Neutrophil (primary cell): ENCODE results near the gene KRTAP7-1.

Source experiments
- H3K27ac ChIP-seq: fragments of 200-600 bp; sonication (generic); 2 replicates; pipeline ENCODE4 v1.5.1; 2016; ENCODE audit warnings: mild to moderate bottlenecking, moderate library complexity
- H3K27me3 ChIP-seq: fragments of 200-600 bp; sonication (generic); 2 replicates; pipeline ENCODE4 v1.6.0; 2016; ENCODE audit warnings: mild to moderate bottlenecking
- H3K36me3 ChIP-seq: fragments of 200-600 bp; sonication (generic); 2 replicates; pipeline ENCODE4 v1.5.1; 2017
- H3K4me1 ChIP-seq, 2 experiments: fragments of 200-600 bp in 1 of 2; sonication (generic) in 1 of 2; 1 replicate in 1 of 2; 2 replicates in 1 of 2; pipeline versions ENCODE4 v1.5.1 to v1.6.1; 2013 to 2016; ENCODE audit warnings: low read depth in 1 of 2, low read length in 1 of 2, mild to moderate bottlenecking in 1 of 2, moderate library complexity in 1 of 2; ENCODE audit not compliant: control insufficient read depth in 1 of 2, insufficient read depth in 1 of 2
- H3K4me3 ChIP-seq, 2 experiments: fragments of 200-600 bp in 1 of 2; sonication (generic) in 1 of 2; 1 replicate in 1 of 2; 2 replicates in 1 of 2; pipeline ENCODE4 v1.5.1; 2013 to 2016; ENCODE audit warnings: low read depth in 1 of 2, low read length in 1 of 2, mild to moderate bottlenecking in 1 of 2, moderate library complexity in 1 of 2
- H3K9me3 ChIP-seq: fragments of 200-600 bp; sonication (generic); 2 replicates; pipeline ENCODE4 v1.5.1; 2016
- TF ChIP-seq, protein P1 (sequence below): fragments of 200-600 bp; sonication (generic); IDR thresholded peaks from 2 replicates; pipeline ENCODE4 v1.5.1; 2016; ENCODE audit warnings: antibody characterized with exemption

The KRTAP7-1 gene

GRCh38 chr21:30829659-30830058 lies at the start of gene KRTAP7-1:
KRTAP7-1 (minus strand) TSS chr21:30829759; CDS start chr21:30829698, 61 bp downstream.
- Histone ChIP-seq H3K27ac (no peak within 1 kb of the TSS), H3K36me3 (no peaks in the 10 kb centered on the region), H3K27me3 (no peaks in the 10 kb centered on the region), H3K9me3 (no peaks in the 10 kb centered on the region), H3K4me1 (no peaks in the 10 kb centered on the region), H3K4me3 (no peak within 1 kb of the TSS)
- TF ChIP-seq, protein P1, sequence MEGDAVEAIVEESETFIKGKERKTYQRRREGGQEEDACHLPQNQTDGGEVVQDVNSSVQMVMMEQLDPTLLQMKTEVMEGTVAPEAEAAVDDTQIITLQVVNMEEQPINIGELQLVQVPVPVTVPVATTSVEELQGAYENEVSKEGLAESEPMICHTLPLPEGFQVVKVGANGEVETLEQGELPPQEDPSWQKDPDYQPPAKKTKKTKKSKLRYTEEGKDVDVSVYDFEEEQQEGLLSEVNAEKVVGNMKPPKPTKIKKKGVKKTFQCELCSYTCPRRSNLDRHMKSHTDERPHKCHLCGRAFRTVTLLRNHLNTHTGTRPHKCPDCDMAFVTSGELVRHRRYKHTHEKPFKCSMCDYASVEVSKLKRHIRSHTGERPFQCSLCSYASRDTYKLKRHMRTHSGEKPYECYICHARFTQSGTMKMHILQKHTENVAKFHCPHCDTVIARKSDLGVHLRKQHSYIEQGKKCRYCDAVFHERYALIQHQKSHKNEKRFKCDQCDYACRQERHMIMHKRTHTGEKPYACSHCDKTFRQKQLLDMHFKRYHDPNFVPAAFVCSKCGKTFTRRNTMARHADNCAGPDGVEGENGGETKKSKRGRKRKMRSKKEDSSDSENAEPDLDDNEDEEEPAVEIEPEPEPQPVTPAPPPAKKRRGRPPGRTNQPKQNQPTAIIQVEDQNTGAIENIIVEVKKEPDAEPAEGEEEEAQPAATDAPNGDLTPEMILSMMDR = no peak

- Histone ChIP-seq H3K27ac (no peak overlapping the region), H3K9me3 (no peaks in the 10 kb centered on the region), H3K36me3 (no peaks in the 10 kb centered on the region), H3K4me3 (no peak overlapping the region), H3K27me3 (no peaks in the 10 kb centered on the region), H3K4me1 (no peaks in the 10 kb centered on the region)
- TF ChIP-seq, protein P1 = no peak
Observed at GRCh38 chr21:30874526-30874925, 45.0 kb upstream of the KRTAP7-1 start.

GRCh38 chr21:30847627-30848500 lies 18.3 kb upstream of the KRTAP7-1 start:
- Histone ChIP-seq H3K27ac (no peak overlapping the region), H3K9me3 (no peaks in the 10 kb centered on the region), H3K4me1 (no peaks in the 10 kb centered on the region), H3K36me3 (no peaks in the 10 kb centered on the region), H3K27me3 (no peaks in the 10 kb centered on the region), H3K4me3 (no peak overlapping the region)
- TF ChIP-seq, protein P1 = no peak

GRCh38 chr21:30842990-30843389 lies 13.4 kb upstream of the KRTAP7-1 start:
- TF ChIP-seq, protein P1 = no peak
- H3K36me3 ChIP-seq = no peaks in the 10 kb centered on the region
- no peaks in the 10 kb centered on the region for H3K27me3 ChIP-seq
- no peaks in the 10 kb centered on the region for H3K9me3 ChIP-seq
- no peaks in the 10 kb centered on the region for H3K4me1 ChIP-seq
- H3K27ac ChIP-seq = no peak overlapping the region
- no peak overlapping the region for H3K4me3 ChIP-seq

DNA sequence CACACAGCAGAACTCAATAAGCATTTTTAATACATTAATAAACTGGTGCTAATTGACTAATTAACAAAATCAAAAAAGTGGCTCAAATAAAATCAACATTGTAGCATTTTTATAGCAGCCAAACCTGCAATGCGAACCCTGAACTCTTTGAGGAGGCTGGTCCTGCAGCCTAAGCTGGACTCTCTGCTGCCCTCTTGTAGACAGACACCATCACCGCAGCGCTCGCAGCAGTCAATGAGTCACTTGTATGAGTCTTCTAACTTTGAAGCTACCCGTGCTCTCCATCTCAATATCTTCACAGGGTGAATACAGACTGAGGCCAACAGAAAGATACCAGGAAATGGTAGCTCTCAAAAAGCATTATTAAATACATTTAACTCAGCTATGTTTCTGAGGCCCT lies 9.7 kb upstream of the KRTAP7-1 start:
- Histone ChIP-seq H3K4me3 (no peak overlapping the region), H3K27ac (no peak overlapping the region), H3K27me3 (no peaks in the 10 kb centered on the region), H3K4me1 (no peaks in the 10 kb centered on the region), H3K36me3 (no peaks in the 10 kb centered on the region), H3K9me3 (no peaks in the 10 kb centered on the region)
- TF ChIP-seq, protein P1 = no peak
